Liver (tissue), 9 donors: ENCODE results near the gene MON2. TPM values are rescaled to one million over a fixed set of nuclear protein-coding genes. Genes with fewer than 3 reads are reported as not detected.

Experiments used
- DNase-seq: peaks from one replicate; pipeline ENCODE4 v3.0.0-alpha.2; 2017; ENCODE audit warnings: low spot score
- H3K27ac ChIP-seq, 2 donors: one replicate each; pipeline ENCODE4 v1.7.0; 2013; ENCODE audit warnings: inconsistent platforms in 2 of 2, low read length in 2 of 2, control low read depth in 1 of 2, low read depth in 1 of 2, mild to moderate bottlenecking in 1 of 2
- H3K27me3 ChIP-seq, 4 donors: one replicate each; pipeline versions ENCODE4 v1.6.1 to v1.7.0; 2013; ENCODE audit warnings: low read length in 3 of 4, inconsistent platforms in 1 of 4, mild to moderate bottlenecking in 1 of 4, moderate library complexity in 1 of 4; ENCODE audit not compliant: control insufficient read depth in 4 of 4, insufficient read depth in 4 of 4
- H3K36me3 ChIP-seq, 4 donors: one replicate each; pipeline versions ENCODE4 v1.6.1 to v1.7.0; 2013; ENCODE audit warnings: low read length in 3 of 4, mild to moderate bottlenecking in 3 of 4, low read depth in 1 of 4, moderate library complexity in 1 of 4; ENCODE audit not compliant: control insufficient read depth in 4 of 4, insufficient read depth in 3 of 4
- H3K4me1 ChIP-seq, 4 donors: one replicate each; pipeline versions ENCODE4 v1.6.1 to v1.7.0; 2013; ENCODE audit warnings: low read length in 3 of 4, mild to moderate bottlenecking in 3 of 4, moderate library complexity in 1 of 4; ENCODE audit not compliant: control insufficient read depth in 4 of 4, insufficient read depth in 4 of 4
- H3K4me3 ChIP-seq, 3 donors: one replicate each; pipeline versions ENCODE4 v1.6.1 to v1.7.0; 2013; ENCODE audit warnings: low read length in 3 of 3, control low read depth in 1 of 3, low read depth in 1 of 3, mild to moderate bottlenecking in 1 of 3
- H3K9ac ChIP-seq, 2 donors: one replicate each; pipeline ENCODE4 v1.7.0; 2013; ENCODE audit warnings: low read length in 2 of 2, mild to moderate bottlenecking in 2 of 2, moderate library complexity in 2 of 2, control low read depth in 1 of 2, low read depth in 1 of 2
- H3K9me3 ChIP-seq, 4 donors: one replicate each; pipeline versions ENCODE4 v1.6.1 to v1.7.0; 2013; ENCODE audit warnings: low read length in 3 of 4; ENCODE audit not compliant: control insufficient read depth in 4 of 4
- ATF3 ChIP-seq: IDR thresholded peaks from 2 replicates; pipeline ENCODE4 v1.6.1; 2016; ENCODE audit warnings: antibody characterized with exemption
- CTCF ChIP-seq: fragments of 150-350 bp; IDR thresholded peaks from 2 replicates; pipeline ENCODE4 v1.5.1; 2017; ENCODE audit warnings: improper control_type of control experiment, low read depth, low read length; ENCODE audit not compliant: missing input control
- EGR1 ChIP-seq, 2 donors: IDR thresholded peaks; 2 replicates each; pipeline ENCODE4 v1.6.1; 2016 to 2018; ENCODE audit warnings: antibody characterized with exemption in 2 of 2, low read depth in 2 of 2
- FOXA1 ChIP-seq: IDR thresholded peaks from 2 replicates; pipeline ENCODE4 v1.6.1; 2016; ENCODE audit warnings: antibody characterized with exemption
- FOXA2 ChIP-seq: IDR thresholded peaks from 2 replicates; pipeline ENCODE4 v1.6.1; 2016; ENCODE audit warnings: antibody characterized with exemption
- GABPA ChIP-seq, 2 donors: IDR thresholded peaks in 1 of 2; conservative IDR thresholded peaks in 1 of 2; 2 replicates each; pipeline ENCODE4 v1.6.1; 2016; ENCODE audit warnings: antibody characterized with exemption in 2 of 2, mild to moderate bottlenecking in 1 of 2, moderate library complexity in 1 of 2
- HNF4A ChIP-seq, 2 donors: conservative IDR thresholded peaks; 2 replicates each; pipeline ENCODE4 v1.6.1; 2016; ENCODE audit warnings: antibody characterized with exemption in 2 of 2, mild to moderate bottlenecking in 2 of 2
- HNF4G ChIP-seq: IDR thresholded peaks from 2 replicates; pipeline ENCODE4 v1.6.1; 2016; ENCODE audit warnings: antibody characterized with exemption
- JUND ChIP-seq, 2 donors: IDR thresholded peaks; 2 replicates each; pipeline ENCODE4 v1.6.1; 2016; ENCODE audit warnings: antibody characterized with exemption in 2 of 2
- MAX ChIP-seq: IDR thresholded peaks from 2 replicates; pipeline ENCODE4 v1.6.1; 2016; ENCODE audit warnings: antibody characterized with exemption
- NR2F2 ChIP-seq: IDR thresholded peaks from 2 replicates; pipeline ENCODE4 v1.6.1; 2016; ENCODE audit warnings: antibody characterized with exemption
- RAD21 ChIP-seq, 2 donors: IDR thresholded peaks; 2 replicates each; pipeline ENCODE4 v1.6.1; 2016; ENCODE audit warnings: antibody characterized with exemption in 2 of 2, mild to moderate bottlenecking in 2 of 2
- REST ChIP-seq: IDR thresholded peaks from 2 replicates; pipeline ENCODE4 v1.6.1; 2016; ENCODE audit warnings: antibody characterized with exemption, mild to moderate bottlenecking
- RXRA ChIP-seq, 2 donors: IDR thresholded peaks; 2 replicates each; pipeline ENCODE4 v1.6.1; 2017 to 2018; ENCODE audit warnings: antibody characterized with exemption in 2 of 2, mild to moderate bottlenecking in 1 of 2
- YY1 ChIP-seq: IDR thresholded peaks from 2 replicates; pipeline ENCODE4 v1.6.1; 2016; ENCODE audit warnings: antibody characterized with exemption, mild to moderate bottlenecking
- ZBTB33 ChIP-seq: IDR thresholded peaks from 2 replicates; pipeline ENCODE4 v1.6.1; 2016; ENCODE audit warnings: antibody characterized with exemption
- WGBS: extraction: QIAGEN DNeasy Blood & Tissue Kit; methylation state at CpG from one replicate; pipeline ENCODE4 v1.1.7; 2013; 5-methylcytosine and 5-hydroxymethylcytosine counted together
- polyA plus RNA-seq, 2 donors: library from polyadenylated mRNA; stranded (reverse) in 1 of 2; unstranded in 1 of 2; fragments of 200-250 nt in 1 of 2; fragments of >200 nt in 1 of 2; fragmentation: Nextera tagmentation in 1 of 2; extraction: Ambion mirVana in 1 of 2; gene quantifications; one replicate each; pipeline versions ENCODE4 v1.2.1 to v1.2.3, GENCODE V29; 2013 to 2015
- total RNA-seq, 2 donors: library from RNA; depleted of rRNA; stranded (reverse); fragments of >200 nt; gene quantifications; one replicate each; pipeline ENCODE4 v1.2.3, GENCODE V29; 2014
- donor health status: healthy.
- donor health status: healthy.
- donor health status: healthy.
- donor health status: healthy.
- donor health status: healthy.

MON2 gene
- total and polyA plus RNA-seq, 4 donors: 7.5 to 69.9 (median 25.8) TPM

- TF ChIP-seq HNF4A (conservative IDR thresholded peaks at IDR 0.05) (no peak), ZBTB33 (no peak), NR2F2 (no peak), MAX (no peak), FOXA2 (no peak), RAD21 (IDR thresholded peaks at IDR 0.05) (no peak), ATF3 (no peak), YY1 (no peak), EGR1 (IDR thresholded peaks at IDR 0.05; ENCODE audit: low read depth in 2 of 2) (no peak), RXRA (IDR thresholded peaks at IDR 0.05) (no peak), REST (no peak), FOXA1 (no peak), GABPA (IDR thresholded peaks at IDR 0.05 in 1 of 2, conservative IDR thresholded peaks at IDR 0.05 in 1 of 2) (no peak), JUND (IDR thresholded peaks at IDR 0.05) (no peak), CTCF (no peak), HNF4G (no peak)
- Histone ChIP-seq H3K9me3 (no peaks in the 10 kb centered on the region), H3K36me3 (peaks cover 2 to 16% (median 7%) of the 10 kb centered on the region in 4 donors), H3K27ac (no peak overlapping the region), H3K27me3 (no peaks in the 10 kb centered on the region), H3K9ac (no peak overlapping the region), H3K4me3 (no peak overlapping the region), H3K4me1 (no peaks in the 10 kb centered on the region)
- DNase-seq: no peak
- 96% methylated on average over 2 of the region's 2 CpGs for WGBS
These were observed 120.2 kb downstream of the MON2 start for GRCh38 chr12:62586850-62587249.

GRCh38 chr12:62588916-62589315 is 122.3 kb downstream of the MON2 start:
- no peaks in the 10 kb centered on the region for H3K27me3 ChIP-seq
- 99% methylated on average over 1 of the region's 1 CpG for WGBS
- no peaks in the 10 kb centered on the region for H3K4me1 ChIP-seq
- H3K27ac ChIP-seq: no peak overlapping the region
- H3K9ac ChIP-seq: no peak overlapping the region
- DNase-seq: no peak
- H3K36me3 ChIP-seq: peaks cover 2 to 21% (median 9%) of the 10 kb centered on the region in 4 donors
- no peak overlapping the region for H3K4me3 ChIP-seq
- H3K9me3 ChIP-seq: no peaks in the 10 kb centered on the region
- no peak for TF ChIP-seq JUND (IDR thresholded peaks at IDR 0.05)
- TF ChIP-seq GABPA (IDR thresholded peaks at IDR 0.05 in 1 of 2, conservative IDR thresholded peaks at IDR 0.05 in 1 of 2): no peak
- TF ChIP-seq ATF3: no peak
- no peak for TF ChIP-seq RXRA (IDR thresholded peaks at IDR 0.05)
- no peak for TF ChIP-seq REST
- TF ChIP-seq HNF4G: no peak
- no peak for TF ChIP-seq RAD21 (IDR thresholded peaks at IDR 0.05)
- no peak for TF ChIP-seq NR2F2
